Forelimb muscle (tissue), 1 donor: ENCODE data around the gene AGAP1. TPM values are rescaled to one million over a fixed set of nuclear protein-coding genes. Genes with fewer than 3 reads are reported as not detected.
"Not testable (repeated sequence)": the region's sequence is repeated elsewhere in the genome, so short reads cannot be mapped to it uniquely, and the experiment has no call there.

Experiments
- DNase-seq: peaks from one replicate; pipeline ENCODE4 v3.0.0-alpha.2; 2013; ENCODE audit warnings: low read depth
- polyA plus RNA-seq: library from polyadenylated mRNA; unstranded; fragments of 120-200 nt; gene quantifications from one replicate; pipeline ENCODE4 v1.2.1, GENCODE V29; 2013; ENCODE audit not compliant: insufficient read length

The AGAP1 gene
- polyA plus RNA-seq, 1 donor = 25.9 TPM

GRCh38 chr2:235940330-235940729 is 446.5 kb downstream of the AGAP1 start:
- no peak for DNase-seq

GRCh38 chr2:235944591-235944990 is 450.7 kb downstream of the AGAP1 start:
- no peak for DNase-seq

GRCh38 chr2:235945608-235946140 is 451.8 kb downstream of the AGAP1 start:
- no peak for DNase-seq

- DNase-seq = no peak
Observed at GRCh38 chr2:235946590-235946989, 452.7 kb downstream of the AGAP1 start.

GRCh38 chr2:235947055-235947454 is 453.2 kb downstream of the AGAP1 start:
- not testable (repeated sequence) for DNase-seq

GRCh38 chr2:235949567-235950472 is 456.0 kb downstream of the AGAP1 start:
- DNase-seq = no peak

- no peak for DNase-seq
Observed at GRCh38 chr2:235950473-235950809, 456.6 kb downstream of the AGAP1 start.

GRCh38 chr2:235951493-235951892 is 457.6 kb downstream of the AGAP1 start:
- no peak for DNase-seq

- DNase-seq = no peak
Observed at GRCh38 chr2:235951982-235952381, 458.1 kb downstream of the AGAP1 start.

- no peak for DNase-seq
Observed at GRCh38 chr2:235952714-235953113, 458.9 kb downstream of the AGAP1 start.

- no peak for DNase-seq
Observed at GRCh38 chr2:235954281-235954680, 460.4 kb downstream of the AGAP1 start.

- no peak for DNase-seq
Observed at GRCh38 chr2:235954888-235955480, 461.1 kb downstream of the AGAP1 start.

GRCh38 chr2:235955664-235956063 is 461.8 kb downstream of the AGAP1 start:
- DNase-seq = no peak

- DNase-seq = no peak
Observed at GRCh38 chr2:235956281-235956970, 462.6 kb downstream of the AGAP1 start.

GRCh38 chr2:235957251-235957650 is 463.4 kb downstream of the AGAP1 start:
- DNase-seq = no peak

- DNase-seq = no peak
Observed at GRCh38 chr2:235958221-235958930, 464.5 kb downstream of the AGAP1 start.

GRCh38 chr2:235958931-235959410 is 465.1 kb downstream of the AGAP1 start:
- no peak for DNase-seq

- DNase-seq = no peak
Observed at GRCh38 chr2:235960011-235960715, 466.3 kb downstream of the AGAP1 start.

GRCh38 chr2:235960716-235961640 is 467.1 kb downstream of the AGAP1 start:
- no peak for DNase-seq

- DNase-seq = no peak
Observed at GRCh38 chr2:235961711-235962110, 467.9 kb downstream of the AGAP1 start.
